ENCODE data around the gene PRKCH.

DNA sequence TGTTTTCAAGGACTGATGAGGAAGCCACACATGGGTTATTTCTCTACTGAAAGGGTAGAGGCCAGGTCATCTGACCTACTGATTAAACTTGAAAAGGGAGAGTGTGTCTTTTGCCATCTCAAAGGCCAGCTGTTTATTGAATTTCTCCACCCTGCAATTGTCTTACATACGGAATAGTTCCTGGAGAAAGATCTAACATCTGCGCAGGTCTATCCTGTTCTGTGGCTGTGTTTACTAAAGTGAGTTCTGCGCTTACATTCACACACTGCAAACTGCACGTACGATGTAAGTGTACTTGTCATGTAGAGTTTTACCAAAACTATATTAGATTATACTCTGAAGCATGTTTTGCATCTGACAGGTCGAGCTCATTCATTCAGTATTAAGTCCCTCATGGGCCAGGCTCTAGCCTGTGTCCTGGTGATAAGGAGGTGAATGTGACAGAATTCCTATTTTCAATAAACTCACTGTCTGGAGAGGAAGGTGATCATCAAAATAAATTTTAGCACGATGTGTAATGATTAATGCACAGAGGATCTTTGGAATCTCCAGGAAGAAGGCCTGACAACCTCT is 96.6 kb downstream of the PRKCH start:
- no peak for TF ChIP-seq POLR2A (IDR thresholded peaks at IDR 0.05)
- TF ChIP-seq, protein P1, sequence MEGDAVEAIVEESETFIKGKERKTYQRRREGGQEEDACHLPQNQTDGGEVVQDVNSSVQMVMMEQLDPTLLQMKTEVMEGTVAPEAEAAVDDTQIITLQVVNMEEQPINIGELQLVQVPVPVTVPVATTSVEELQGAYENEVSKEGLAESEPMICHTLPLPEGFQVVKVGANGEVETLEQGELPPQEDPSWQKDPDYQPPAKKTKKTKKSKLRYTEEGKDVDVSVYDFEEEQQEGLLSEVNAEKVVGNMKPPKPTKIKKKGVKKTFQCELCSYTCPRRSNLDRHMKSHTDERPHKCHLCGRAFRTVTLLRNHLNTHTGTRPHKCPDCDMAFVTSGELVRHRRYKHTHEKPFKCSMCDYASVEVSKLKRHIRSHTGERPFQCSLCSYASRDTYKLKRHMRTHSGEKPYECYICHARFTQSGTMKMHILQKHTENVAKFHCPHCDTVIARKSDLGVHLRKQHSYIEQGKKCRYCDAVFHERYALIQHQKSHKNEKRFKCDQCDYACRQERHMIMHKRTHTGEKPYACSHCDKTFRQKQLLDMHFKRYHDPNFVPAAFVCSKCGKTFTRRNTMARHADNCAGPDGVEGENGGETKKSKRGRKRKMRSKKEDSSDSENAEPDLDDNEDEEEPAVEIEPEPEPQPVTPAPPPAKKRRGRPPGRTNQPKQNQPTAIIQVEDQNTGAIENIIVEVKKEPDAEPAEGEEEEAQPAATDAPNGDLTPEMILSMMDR (IDR thresholded peaks at IDR 0.05) = no peak
